Motor neuron (in vitro differentiated cells): ENCODE results near the gene GRAP2. TPM values are rescaled to one million over a fixed set of nuclear protein-coding genes. Genes with fewer than 3 reads are reported as not detected.
"Not testable (repeated sequence)": the region's sequence is repeated elsewhere in the genome, so short reads cannot be mapped to it uniquely, and the experiment has no call there.

Experiments used
- ATAC-seq, 8 experiments: fragments of 200-7000 bp; cut with Tn5 transposase; replicated peaks in 6 of 8; 2 replicates each; pipeline ENCODE4 v1.8.0; 2021; ENCODE audit warnings: mild to moderate bottlenecking in 8 of 8, moderate library complexity in 8 of 8
- H3K27ac ChIP-seq, 2 donors: fragments of 250-450 bp; sonication (Bioruptor Pico); 2 replicates each; pipeline ENCODE4 v1.9.0; 2021; ENCODE audit warnings: antibody characterized with exemption in 2 of 2, mild to moderate bottlenecking in 2 of 2, moderate library complexity in 1 of 2
- H3K4me1 ChIP-seq, 2 donors: fragments of 250-450 bp; sonication (Bioruptor Pico); replicated peaks in 1 of 2; 2 replicates each; pipeline ENCODE4 v1.6.1; 2021; ENCODE audit warnings: antibody characterized with exemption in 2 of 2, mild to moderate bottlenecking in 2 of 2, moderate library complexity in 1 of 2
- H3K4me3 ChIP-seq, 5 donors: fragments of 250-450 bp; sonication (Bioruptor Pico); 2 replicates each; pipeline ENCODE4 v1.9.0; 2021; ENCODE audit warnings: antibody characterized with exemption in 5 of 5, mild to moderate bottlenecking in 5 of 5, moderate library complexity in 4 of 5
- WGBS, 10 experiments: fragments of 450-650 bp; shearing (Covaris generic); methylation state at CpG; one replicate each; pipeline ENCODE4 v1.0.0; 2022; 5-methylcytosine and 5-hydroxymethylcytosine counted together
- in situ Hi-C, 9 experiments: fragments of 400-800 bp; cut with MboI; loops; one replicate each; pipeline ENCODE4 v1.15.0; 2021; ENCODE audit warnings: low sequenced_read_pairs in 9 of 9, low pct_unique_long_range_greater_than_20kb in 2 of 9; ENCODE audit not compliant: unreplicated experiment in 9 of 9
- total RNA-seq, 8 experiments: library from RNA; unstranded; fragments of 300-600 nt; gene quantifications; 2 replicates each; pipeline versions ENCODE4 v1.2.3 to v1.2.4, GENCODE V29; 2022

GRAP2 gene
- total RNA-seq, 8 experiments from 2014 or later: 0.46 to 1.2 (median 0.76) TPM; not detected in 3

DNA sequence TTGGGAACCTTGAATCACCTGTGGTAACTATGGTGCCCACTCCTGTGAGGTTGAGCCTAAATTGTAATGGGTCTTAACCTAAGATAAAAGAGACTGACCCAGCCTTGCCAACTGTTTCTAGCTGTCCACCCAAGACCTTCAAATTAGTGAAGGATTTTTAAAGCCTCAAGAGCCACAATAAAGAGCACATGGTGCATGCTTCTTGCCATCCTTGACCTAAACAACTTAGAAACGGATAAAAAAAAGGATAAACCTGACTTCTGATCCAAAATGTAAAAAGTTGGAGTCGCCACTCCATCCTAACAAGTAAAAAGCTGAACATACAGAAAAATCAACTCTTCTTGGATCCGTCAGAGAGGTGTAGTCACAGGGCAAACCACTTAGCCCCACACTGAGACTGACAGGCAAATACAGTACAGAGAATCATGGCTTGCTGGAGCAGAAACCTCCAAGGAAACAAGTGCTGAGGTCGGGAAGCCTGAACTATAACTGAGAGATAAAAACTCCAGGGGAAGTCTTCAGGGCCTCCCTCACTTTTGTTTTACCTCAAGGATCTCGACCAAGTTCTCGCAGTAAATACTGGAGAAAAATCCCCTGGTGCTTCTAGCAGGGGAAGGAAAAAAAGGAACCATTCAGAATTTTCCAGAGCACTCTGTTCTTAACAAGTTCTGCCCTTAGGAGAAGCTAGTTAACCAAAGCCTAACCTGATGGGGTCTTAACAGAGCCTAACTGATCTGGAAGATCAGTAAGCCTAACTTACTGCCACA is 23.6 kb upstream of the GRAP2 start:
- Histone ChIP-seq H3K4me3 (no peak overlapping the region), H3K4me1 (no peaks in the 10 kb centered on the region), H3K27ac (no peak overlapping the region)
- in situ Hi-C loops: no loop called here
- WGBS, 10 experiments: 0 to 83% (median 45%) methylated on average over 2 to 6 of the region's 6 CpGs
- no peak for ATAC-seq

- ATAC-seq: no peak
- Histone ChIP-seq H3K27ac (no peak overlapping the region), H3K4me3 (no peak overlapping the region), H3K4me1 (no peaks in the 10 kb centered on the region)
- in situ Hi-C loops: no loop called here
Measured at GRCh38 chr22:39880722-39881121, 20.2 kb upstream of the GRAP2 start.

DNA sequence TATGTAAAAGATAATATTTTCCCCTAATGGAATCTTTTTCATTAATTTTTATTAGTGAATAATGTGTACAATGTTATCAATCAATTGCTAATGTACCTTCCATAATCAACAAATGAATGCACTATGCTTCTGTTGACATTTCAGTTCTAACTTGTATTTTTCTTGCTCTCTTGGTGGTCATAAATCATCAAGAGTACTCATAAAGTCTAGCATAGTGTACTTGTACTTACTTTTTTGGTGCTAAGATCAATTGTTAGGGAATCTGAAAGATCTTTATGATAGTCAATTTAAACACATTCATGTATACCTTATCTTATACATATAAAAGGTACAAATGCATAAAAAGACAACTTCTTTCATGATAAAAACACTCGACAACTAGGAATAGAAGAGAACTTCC is 17.8 kb upstream of the GRAP2 start:
- Histone ChIP-seq H3K4me1 (no peaks in the 10 kb centered on the region), H3K4me3 (no peak overlapping the region), H3K27ac (no peak overlapping the region)
- no peak for ATAC-seq
- 15 to 100% (median 80%) methylated on average over 1 of the region's 1 CpG; no CpG with 5 or more reads in 1 of the 10 experiments for WGBS, 10 experiments
- in situ Hi-C loops: no loop called here

GRCh38 chr22:39889924-39890323 is 11.0 kb upstream of the GRAP2 start:
- H3K4me3 ChIP-seq, ATAC-seq, in situ Hi-C loops, H3K4me1 ChIP-seq, H3K27ac ChIP-seq: not testable (repeated sequence)
- WGBS, 10 experiments: 29 to 93% (median 59%) methylated on average over 1 to 3 of the region's 3 CpGs; no CpG with 5 or more reads in 1 of the 10 experiments

GRCh38 chr22:39893526-39893925 is 7.4 kb upstream of the GRAP2 start, which contains the start of gene ENTHD1:
TSS of gene ENTHD1 (minus strand) at chr22:39893760. CDS start at chr22:39887748, 6,012 bp downstream.
- WGBS, 10 experiments: 20 to 95% (median 82%) methylated on average over 1 to 8 of the region's 20 CpGs; no CpG with 5 or more reads in 2 of the 10 experiments
- ATAC-seq: no peak
- H3K27ac ChIP-seq: no peak within 1 kb of the TSS
- H3K4me1 ChIP-seq: no peaks in the 10 kb centered on the region
- in situ Hi-C loops: no loop called here
- H3K4me3 ChIP-seq: no peak within 1 kb of the TSS

DNA sequence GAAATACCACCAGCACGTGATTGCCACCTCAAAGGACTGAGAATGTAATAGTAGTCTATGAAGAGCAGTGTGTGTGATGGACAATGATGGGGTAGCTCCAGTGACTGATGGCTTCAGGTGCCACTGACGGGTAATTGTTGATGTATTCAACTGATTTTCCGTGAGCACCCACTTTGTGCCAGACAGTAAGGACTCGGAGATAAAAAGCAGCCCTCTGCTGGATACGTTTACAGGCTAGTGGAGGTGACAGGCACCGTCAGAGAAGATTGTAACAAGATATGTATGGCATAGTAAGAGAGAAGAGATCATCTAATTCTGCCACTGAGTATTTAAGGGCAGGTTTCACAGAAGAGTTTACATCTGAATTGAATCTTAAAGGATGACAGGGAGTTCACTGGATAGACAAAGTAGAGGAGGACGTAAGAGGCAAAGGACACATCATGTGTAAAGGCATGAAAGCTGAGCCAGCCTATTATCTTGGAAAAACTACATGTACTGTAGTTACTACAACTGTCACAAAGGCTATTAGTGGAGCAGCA is 6.3 kb upstream of the GRAP2 start:
- Histone ChIP-seq H3K4me1 (no peaks in the 10 kb centered on the region), H3K27ac (no peak overlapping the region), H3K4me3 (no peak overlapping the region)
- ATAC-seq: no peak
- in situ Hi-C loops: no loop called here
- 0 to 75% (median 48%) methylated on average over 2 to 7 of the region's 7 CpGs; no CpG with 5 or more reads in 2 of the 10 experiments for WGBS, 10 experiments

DNA sequence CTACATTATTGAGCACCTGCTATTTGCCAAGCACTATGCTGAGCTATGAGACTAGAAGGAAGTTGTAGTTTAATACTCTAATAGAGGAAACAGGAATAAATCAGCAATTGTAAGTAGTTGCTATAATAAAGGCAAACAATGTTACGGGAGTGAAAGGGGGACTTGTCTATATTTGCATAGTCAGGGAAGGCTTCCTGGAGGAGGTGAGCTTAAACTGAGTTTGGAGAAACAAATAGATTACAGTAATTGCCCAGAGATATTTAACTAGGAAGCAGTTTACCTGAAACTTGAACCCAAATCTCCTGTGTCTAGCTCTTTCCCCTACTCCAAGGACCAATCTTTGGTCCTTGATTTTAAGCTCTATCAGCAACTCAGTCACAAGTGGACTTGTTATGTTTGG is 5.2 kb upstream of the GRAP2 start:
- H3K4me1 ChIP-seq: no peaks in the 10 kb centered on the region
- H3K4me3 ChIP-seq: no peak overlapping the region
- in situ Hi-C loops: no loop called here
- no peak for ATAC-seq
- H3K27ac ChIP-seq: no peak overlapping the region
- WGBS, 10 experiments: 10 to 100% (median 87%) methylated on average over 1 of the region's 1 CpG; no CpG with 5 or more reads in 4 of the 10 experiments

GRCh38 chr22:39896313-39896996 is 4.4 kb upstream of the GRAP2 start:
- H3K4me3 ChIP-seq: no peak overlapping the region
- in situ Hi-C loops: no loop called here
- H3K4me1 ChIP-seq: no peaks in the 10 kb centered on the region
- 10 to 100% (median 66%) methylated on average over 1 to 6 of the region's 6 CpGs for WGBS, 10 experiments
- no peak overlapping the region for H3K27ac ChIP-seq
- no peak for ATAC-seq

DNA sequence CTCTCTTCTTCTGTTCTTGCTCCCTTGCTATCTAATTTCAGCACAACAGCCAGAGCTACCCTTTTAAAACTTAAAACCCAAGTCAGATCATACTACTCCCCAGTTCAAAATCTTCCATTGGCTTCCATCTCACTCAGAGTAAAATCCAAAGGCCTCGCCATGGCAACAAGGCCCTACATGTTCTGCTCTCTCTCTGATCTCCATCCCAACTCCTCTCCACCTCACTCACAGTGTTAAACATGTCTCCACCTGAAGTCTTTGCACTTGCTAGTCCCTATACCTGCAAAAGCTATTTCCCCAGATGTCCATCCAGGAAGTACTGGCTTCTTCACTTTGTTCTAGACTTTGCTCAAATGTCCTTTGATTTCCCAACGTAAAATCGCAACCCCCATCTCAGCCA is 3.0 kb upstream of the GRAP2 start:
- no peak overlapping the region for H3K4me3 ChIP-seq
- no peak overlapping the region for H3K27ac ChIP-seq
- 26 to 96% (median 80%) methylated on average over 1 to 3 of the region's 3 CpGs; no CpG with 5 or more reads in 3 of the 10 experiments for WGBS, 10 experiments
- no peak for ATAC-seq
- H3K4me1 ChIP-seq: no peaks in the 10 kb centered on the region
- in situ Hi-C loops: no loop called here

- no peak overlapping the region for H3K4me3 ChIP-seq
- no peak for ATAC-seq
- in situ Hi-C loops: no loop called here
- no peak overlapping the region for H3K27ac ChIP-seq
- H3K4me1 ChIP-seq: no peaks in the 10 kb centered on the region
- WGBS, 10 experiments: 0 to 86% (median 51%) methylated on average over 1 to 2 of the region's 2 CpGs; no CpG with 5 or more reads in 2 of the 10 experiments
Measured at GRCh38 chr22:39898997-39899396, 1.9 kb upstream of the GRAP2 start.

GRCh38 chr22:39901565-39902146 is 772 bp downstream of the GRAP2 start:
- Histone ChIP-seq H3K4me1 (peaks cover 2 to 9% of the 10 kb centered on the region in 2 donors), H3K27ac (no peak overlapping the region), H3K4me3 (no peak overlapping the region)
- in situ Hi-C loops: no loop called here
- WGBS, 10 experiments: 27 to 92% (median 76%) methylated on average over 2 to 8 of the region's 8 CpGs; no CpG with 5 or more reads in 1 of the 10 experiments
- ATAC-seq: no peak

- in situ Hi-C loops: not testable (repeated sequence)
Measured at GRCh38 chr22:39904024-39904423, 3.1 kb downstream of the GRAP2 start.

GRCh38 chr22:39904862-39905261 is 4.0 kb downstream of the GRAP2 start:
- H3K27ac ChIP-seq: no peak overlapping the region
- ATAC-seq: no peak
- in situ Hi-C loops: no loop called here
- 11 to 100% (median 78%) methylated on average over 2 to 4 of the region's 4 CpGs; no CpG with 5 or more reads in 2 of the 10 experiments for WGBS, 10 experiments
- no peak overlapping the region for H3K4me3 ChIP-seq
- peaks cover 2 to 9% of the 10 kb centered on the region in 2 donors for H3K4me1 ChIP-seq

More at GRCh38 chr22:39904024-39904423, 3.1 kb downstream of the GRAP2 start:
- 25 to 95% (median 66%) methylated on average over 1 to 8 of the region's 10 CpGs for WGBS, 10 experiments
- H3K27ac ChIP-seq, H3K4me3 ChIP-seq, H3K4me1 ChIP-seq, ATAC-seq: not testable (repeated sequence)
